H1 (cell line): ENCODE data around the gene MPP4. TPM values are rescaled to one million over a fixed set of nuclear protein-coding genes. Genes with fewer than 3 reads are reported as not detected.

Source experiments
- CTCF ChIA-PET: fragments of 300-600 bp; sonication (Branson Sonifier 250); formaldehyde crosslinking; loops from one replicate; lab custom pipeline; 2021; ENCODE audit not compliant: partially characterized antibody; lab: Charles Lee
- POLR2A ChIA-PET: fragments of 300-600 bp; sonication (Branson Sonifier 250); formaldehyde crosslinking; loops from one replicate; lab custom pipeline; 2021; ENCODE audit warnings: inconsistent platforms; ENCODE audit not compliant: partially characterized antibody; lab: Charles Lee
- DNase-seq, 2 experiments: peaks; one replicate each; pipeline versions ENCODE4 v3.0.0 to v3.0.0-alpha.2; 2010 to 2022; ENCODE audit warnings: low spot score in 2 of 2, low read depth in 1 of 2, mixed read lengths in 1 of 2
- FAIRE-seq: peaks from 2 replicates; lab custom pipeline; 2011; peaks lifted over from hg19 to GRCh38; lab: Jason Lieb, UNC
- H2AFZ ChIP-seq: 2 replicates; pipeline ENCODE4 v1.8.1; 2012; ENCODE audit warnings: low read length, inconsistent platforms
- H2AK5ac ChIP-seq: 2 replicates; pipeline ENCODE4 v1.6.1; 2013; ENCODE audit warnings: low read depth, low read length
- H2BK120ac ChIP-seq: replicated peaks from 2 replicates; pipeline ENCODE3; 2013; ENCODE audit warnings: low read depth, low read length, inconsistent platforms
- H2BK12ac ChIP-seq: 2 replicates; pipeline ENCODE4 v1.6.1; 2013; ENCODE audit warnings: low read depth, low read length
- H2BK15ac ChIP-seq: 2 replicates; pipeline ENCODE4 v1.6.1; 2013; ENCODE audit warnings: low read length
- H2BK20ac ChIP-seq: 2 replicates; pipeline ENCODE4 v1.6.1; 2013; ENCODE audit warnings: low read length
- H2BK5ac ChIP-seq: 2 replicates; pipeline ENCODE4 v1.6.1; 2013; ENCODE audit warnings: low read depth, low read length
- H3K14ac ChIP-seq: 2 replicates; pipeline ENCODE4 v1.6.1; 2013; ENCODE audit warnings: inconsistent platforms; ENCODE audit not compliant: insufficient read length
- H3K18ac ChIP-seq: 2 replicates; pipeline ENCODE4 v1.6.1; 2013; ENCODE audit warnings: low read length; ENCODE audit errors: extremely low read depth
- H3K23ac ChIP-seq: 2 replicates; pipeline ENCODE4 v1.6.1; 2013; ENCODE audit warnings: inconsistent platforms; ENCODE audit not compliant: insufficient read length
- H3K23me2 ChIP-seq: 2 replicates; pipeline ENCODE4 v1.6.1; 2013; ENCODE audit warnings: low read depth, low read length
- H3K27ac ChIP-seq: 2 replicates; pipeline ENCODE4 v1.6.1; 2011; ENCODE audit warnings: low read depth, low read length, inconsistent platforms
- H3K27me3 ChIP-seq, 4 experiments: replicated peaks in 1 of 4; 1 replicate in 1 of 4; 2 replicates in 3 of 4; pipeline versions ENCODE4 v1.6.1 to v1.8.1; 2011 to 2013; ENCODE audit warnings: low read length in 3 of 4, mild to moderate bottlenecking in 3 of 4, inconsistent platforms in 2 of 4, mixed read lengths in 2 of 4, moderate library complexity in 1 of 4; ENCODE audit not compliant: control insufficient read depth in 3 of 4, insufficient read depth in 3 of 4; ENCODE audit errors: extremely low read depth in 1 of 4
- H3K36me3 ChIP-seq, 4 experiments: 2 replicates each; pipeline versions ENCODE4 v1.6.1 to v1.8.1; 2011 to 2013; ENCODE audit warnings: mild to moderate bottlenecking in 4 of 4, low read length in 3 of 4, moderate library complexity in 2 of 4, control low read depth in 1 of 4, inconsistent platforms in 1 of 4; ENCODE audit not compliant: insufficient read depth in 4 of 4, control insufficient read depth in 2 of 4
- H3K4ac ChIP-seq: replicated peaks from 2 replicates; pipeline ENCODE3; 2013; ENCODE audit warnings: low read length, low read depth, mixed read lengths, inconsistent platforms; ENCODE audit not compliant: insufficient read length
- H3K4me1 ChIP-seq, 4 experiments: replicated peaks in 1 of 4; 1 replicate in 1 of 4; 2 replicates in 3 of 4; pipeline versions ENCODE4 v1.6.1 to v1.8.1; 2011 to 2013; ENCODE audit warnings: low read length in 3 of 4, inconsistent platforms in 2 of 4, mixed read lengths in 1 of 4; ENCODE audit not compliant: insufficient read depth in 4 of 4, control insufficient read depth in 3 of 4
- H3K4me2 ChIP-seq, 2 experiments: 2 replicates each; pipeline versions ENCODE4 v1.6.1 to v1.8.1; 2011 to 2013; ENCODE audit warnings: low read depth in 2 of 2, low read length in 2 of 2, control low read depth in 1 of 2, inconsistent platforms in 1 of 2, mild to moderate bottlenecking in 1 of 2; ENCODE audit not compliant: insufficient read depth in 1 of 2
- H3K4me3 ChIP-seq, 4 experiments: fragments of 200-600, 300-600 bp in 1 of 4; sonication (generic), shearing (Covaris generic), sonication (Bioruptor Twin) in 1 of 4; 2 replicates each; pipeline versions ENCODE4 v1.5.1 to v1.8.1; 2011 to 2016; ENCODE audit warnings: low read length in 4 of 4, low read depth in 3 of 4, control low read depth in 2 of 4, inconsistent platforms in 2 of 4, mild to moderate bottlenecking in 2 of 4, mixed read lengths in 1 of 4, moderate library complexity in 1 of 4; ENCODE audit not compliant: insufficient read depth in 2 of 4; ENCODE audit errors: extremely low read depth in 1 of 4
- H3K56ac ChIP-seq: replicated peaks from 2 replicates; pipeline ENCODE3; 2013; ENCODE audit warnings: low read depth, mild to moderate bottlenecking, mixed read lengths, low read length, inconsistent platforms; ENCODE audit not compliant: insufficient read length
- H3K79me1 ChIP-seq: 2 replicates; pipeline ENCODE4 v1.6.1; 2013; ENCODE audit warnings: low read depth, low read length, control low read depth
- H3K79me2 ChIP-seq, 2 experiments: 2 replicates each; pipeline versions ENCODE4 v1.6.1 to v1.8.1; 2012 to 2013; ENCODE audit warnings: low read length in 2 of 2, mild to moderate bottlenecking in 2 of 2, inconsistent platforms in 1 of 2; ENCODE audit not compliant: insufficient read depth in 2 of 2, control insufficient read depth in 1 of 2
- H3K9ac ChIP-seq, 4 experiments: replicated peaks in 1 of 4; 1 replicate in 1 of 4; 2 replicates in 3 of 4; pipeline versions ENCODE4 v1.6.1 to v1.8.1; 2011 to 2013; ENCODE audit warnings: low read depth in 3 of 4, low read length in 3 of 4, control low read depth in 2 of 4, mild to moderate bottlenecking in 2 of 4, moderate library complexity in 2 of 4, inconsistent platforms in 1 of 4; ENCODE audit errors: extremely low read depth in 1 of 4
- H3K9me3 ChIP-seq, 2 experiments: 2 replicates each; pipeline versions ENCODE4 v1.6.1 to v1.8.1; 2012 to 2013; ENCODE audit warnings: mild to moderate bottlenecking in 2 of 2, moderate library complexity in 2 of 2, control low read depth in 1 of 2, inconsistent platforms in 1 of 2, low read depth in 1 of 2, low read length in 1 of 2, mixed read lengths in 1 of 2; ENCODE audit not compliant: insufficient read depth in 2 of 2
- H4K20me1 ChIP-seq, 2 experiments: replicated peaks in 1 of 2; 2 replicates each; pipeline versions ENCODE3 to v1.8.1; 2011 to 2013; ENCODE audit warnings: inconsistent platforms in 2 of 2, low read length in 2 of 2, mild to moderate bottlenecking in 1 of 2; ENCODE audit not compliant: insufficient read depth in 2 of 2, control insufficient read depth in 1 of 2
- H4K5ac ChIP-seq: 2 replicates; pipeline ENCODE4 v1.6.1; 2013; ENCODE audit warnings: low read length, low read depth, mixed read lengths, inconsistent platforms; ENCODE audit not compliant: insufficient read length
- H4K8ac ChIP-seq: 2 replicates; pipeline ENCODE4 v1.8.0; 2013; ENCODE audit warnings: mild to moderate bottlenecking, moderate library complexity, low read length, inconsistent platforms; ENCODE audit not compliant: insufficient read depth; ENCODE audit errors: extremely low read depth
- H4K91ac ChIP-seq: replicated peaks from 2 replicates; pipeline ENCODE3; 2013; ENCODE audit warnings: low read length, mixed read lengths, inconsistent platforms; ENCODE audit not compliant: insufficient read length
- ASH2L ChIP-seq: fragments of 200-600, 300-600 bp; sonication (generic); IDR thresholded peaks from one replicate; pipeline ENCODE4 v1.7.1; 2017; ENCODE audit warnings: low read length
- CBX5 ChIP-seq: fragments of 300-800, 300-1000 bp; sonication (generic); IDR thresholded peaks from 2 replicates; pipeline ENCODE4 v1.7.1; 2016; ENCODE audit warnings: antibody characterized with exemption, low read length, low read depth
- HDAC2 ChIP-seq, 2 experiments: fragments of 300-600 bp in 1 of 2; sonication (generic) in 1 of 2; IDR thresholded peaks; 2 replicates each; pipeline ENCODE4 v1.6.1; 2011 to 2012; ENCODE audit warnings: low read depth in 2 of 2, low read length in 2 of 2, mild to moderate bottlenecking in 2 of 2, moderate library complexity in 2 of 2, borderline replicate concordance in 1 of 2, inconsistent platforms in 1 of 2
- MAFK ChIP-seq: IDR thresholded peaks from 2 replicates; pipeline ENCODE4 v1.6.1; 2012; ENCODE audit warnings: low read depth, mild to moderate bottlenecking, improper control_type of control experiment, low read length
- SUZ12 ChIP-seq: fragments of 200-600 bp; sonication (generic); IDR thresholded peaks from 2 replicates; pipeline ENCODE4 v1.6.1; 2012; ENCODE audit warnings: mild to moderate bottlenecking, inconsistent platforms, low read length, moderate library complexity, mixed read lengths
- WGBS, 2 experiments: shearing (Covaris generic) in 1 of 2; methylation state at CpG; one replicate each; pipeline versions ENCODE4 v1.1.6 to v1.1.7; 2013 to 2015; ENCODE audit warnings: low lambda C conversion rate in 2 of 2, mixed read lengths in 2 of 2, inconsistent platforms in 1 of 2, low coverage in 1 of 2, missing lambda C conversion rate in 1 of 2; ENCODE audit not compliant: insufficient replicate concordance in 2 of 2, insufficient coverage in 1 of 2, insufficient read length in 1 of 2; ENCODE audit errors: extremely low coverage in 1 of 2, missing lambda C conversion rate in 1 of 2; 5-methylcytosine and 5-hydroxymethylcytosine counted together
- polyA plus RNA-seq, 7 experiments: library from polyadenylated mRNA; depleted of rRNA in 3 of 7; stranded (reverse) in 5 of 7; unstranded in 2 of 7; fragments of >200 nt in 5 of 7; fragments of 200-250 nt in 2 of 7; gene quantifications; 1 replicate in 5 of 7; 2 replicates in 1 of 7; 4 replicates in 1 of 7; pipeline versions ENCODE4 v1.2.1 to v1.2.3, GENCODE V29; 2011 to 2013; ENCODE audit warnings: missing spikeins in 2 of 7, mixed read lengths in 2 of 7
- total RNA-seq: library from RNA; stranded (reverse); fragmentation: NEBNext Ultra II Directional; extraction: Animal tissue kit (Norgen Biotek cat#: 25700); gene quantifications from 2 replicates; pipeline ENCODE4 v1.2.1, GENCODE V29; 2021

Gene MPP4
- total and polyA plus RNA-seq, 2 of the 8 experiments (the other 6 are each of a cell fraction or from before 2014, with no cell fraction given), result not detected

GRCh38 chr2:201669865-201670264 lies 28.6 kb downstream of the MPP4 start:
- CTCF ChIA-PET, result interaction anchor here (4.8 kb wide), 1 partner anchor 10 kb away, joined by 37 read pairs; no protein-coding TSS in a partner anchor
- no peak overlapping the region for H3K4ac ChIP-seq
- POLR2A ChIA-PET, result no interaction called here
- no peak overlapping the region for H3K4me3 ChIP-seq
- no peak overlapping the region for H4K5ac ChIP-seq
- H3K27ac ChIP-seq, result no peak overlapping the region
- no peak overlapping the region for H4K8ac ChIP-seq
- H3K4me1 ChIP-seq, result peaks cover 0 to under 1% (median 0%) of the 10 kb centered on the region in 4 experiments; a peak in 1 of 7 replicates
- H4K91ac ChIP-seq, result no peak overlapping the region
- H2AK5ac ChIP-seq, result no peak overlapping the region
- H3K23me2 ChIP-seq, result no peaks in the 10 kb centered on the region
- no peaks in the 10 kb centered on the region for H3K9me3 ChIP-seq
- no peak overlapping the region for H3K14ac ChIP-seq
- no peak overlapping the region for H3K18ac ChIP-seq
- TF ChIP-seq MAFK (0 out of 2 replicates have a peak, but pooled peaks have one; percentile 24), ASH2L (no peak), HDAC2 (IDR thresholded peaks at IDR 0.05; ENCODE audit: borderline replicate concordance in 1 of 2, low read depth in 2 of 2, low read length in 2 of 2) (no peak), SUZ12 (no peak), CBX5 (no peak)
- TF ChIP-seq, all 59 proteins: peak for 1
- no peaks in the 10 kb centered on the region for H3K79me2 ChIP-seq
- no peak overlapping the region for H2BK5ac ChIP-seq
- H3K79me1 ChIP-seq, result no peaks in the 10 kb centered on the region
- no peak overlapping the region for H3K4me2 ChIP-seq
- no peaks in the 10 kb centered on the region for H3K27me3 ChIP-seq
- H3K23ac ChIP-seq, result no peak overlapping the region
- H2BK12ac ChIP-seq, result no peak overlapping the region
- H2BK20ac ChIP-seq, result no peak overlapping the region
- FAIRE-seq, result no peak
- H3K9ac ChIP-seq, result no peak overlapping the region
- no peak overlapping the region for H3K56ac ChIP-seq
- H2AFZ ChIP-seq, result no peak overlapping the region
- WGBS, 2 experiments, result 100% methylated on average over 1 of the region's 1 CpG; no CpG with 5 or more reads in 1 of the 2 experiments
- H2BK120ac ChIP-seq, result no peak overlapping the region
- no peak overlapping the region for H2BK15ac ChIP-seq
- no peaks in the 10 kb centered on the region for H4K20me1 ChIP-seq
- DNase-seq, result no peak
- H3K36me3 ChIP-seq, result no peaks in the 10 kb centered on the region
